A549 treated with dexamethasone at 1 μM for 4 hours (cell line): Measurements from ENCODE around the gene SESTD1. TPM values are rescaled to one million over a fixed set of nuclear protein-coding genes. Genes with fewer than 3 reads are reported as not detected.

Source experiments
- total RNA-seq: library from RNA; stranded (reverse); fragments of 200-300 nt; extraction: Qiagen RNA extraction; gene quantifications from 5 replicates; pipeline ENCODE4 v1.2.3, GENCODE V29; 2022

The SESTD1 gene
- 20.4 to 32.4 TPM (median 27.9 TPM) in 5 replicates for total RNA-seq

GRCh38 chr2:179264368-179265081 is at the start of gene SESTD1:
Gene SESTD1 (minus strand): TSS chr2:179264832. CDS start chr2:179191841, 72,991 bp downstream.

Other genes with a start within 250 kb of the SESTD1 start
- gene CCDC141, start 214.7 kb downstream of the SESTD1 start, total RNA-seq = not detected in 5 replicates